SHP77 (cell line): Measurements from ENCODE around the gene QRFP.

Experiments used
- DNase-seq, 2 experiments: peaks; one replicate each; lab custom pipeline; 2025; lab: John Stamatoyannopoulos, UW

QRFP gene

GRCh38 chr9:130896233-130897014 lies at the start of gene QRFP:
TSS of gene QRFP (minus strand) at chr9:130896812. CDS start at chr9:130893838, 2,974 bp downstream.
- DNase-seq, result peak in 1 of 2 experiments; percentile 46

DNA sequence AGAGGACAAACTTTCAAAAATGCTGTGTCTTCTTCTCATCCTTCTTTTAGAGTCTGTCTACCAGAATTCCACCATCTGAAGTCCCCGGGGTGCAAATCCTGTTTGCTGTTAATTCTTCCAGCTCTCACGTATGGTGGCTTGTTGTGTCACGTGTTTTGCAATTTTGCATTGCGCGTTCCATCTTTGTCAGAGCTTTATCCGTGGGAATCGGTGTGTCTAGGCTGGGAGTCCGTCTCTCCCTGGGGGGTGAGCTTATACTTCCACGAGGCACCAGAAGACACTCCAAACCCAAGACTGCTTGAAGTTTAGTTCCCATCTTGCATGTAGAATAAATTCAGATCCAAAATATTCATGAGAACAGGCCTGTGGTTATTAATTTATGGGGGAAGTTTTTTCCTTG lies 48.6 kb upstream of the QRFP start:
- no peak for DNase-seq

GRCh38 chr9:130944510-130945058 lies 48.0 kb upstream of the QRFP start:
- no peak for DNase-seq

- DNase-seq, result no peak
These were observed 47.2 kb upstream of the QRFP start for GRCh38 chr9:130943777-130944176.

DNA sequence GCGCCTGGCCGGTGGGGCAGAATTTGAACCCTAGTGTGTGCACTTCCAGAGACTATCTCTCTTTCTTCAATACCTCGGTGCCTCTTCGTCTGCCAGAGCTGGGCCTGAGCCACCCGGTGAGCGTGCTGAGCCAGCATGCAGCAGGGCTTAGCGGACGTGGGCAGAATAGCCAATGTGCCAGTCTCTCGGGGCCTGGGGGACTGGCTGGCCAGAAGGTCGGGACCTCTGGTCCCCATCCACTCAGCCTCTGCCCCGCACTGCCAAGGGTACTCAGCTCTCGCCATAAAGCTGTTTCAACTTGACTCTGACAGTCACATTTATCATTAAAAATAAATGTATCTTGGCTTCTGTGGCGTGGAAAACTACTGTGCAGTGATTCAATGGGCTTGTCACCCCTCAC lies 46.6 kb upstream of the QRFP start:
- DNase-seq, result no peak

- no peak for DNase-seq
These were observed 46.1 kb upstream of the QRFP start for GRCh38 chr9:130942679-130943078.

GRCh38 chr9:130942084-130942483 lies 45.5 kb upstream of the QRFP start:
- no peak for DNase-seq

- peak; percentile 45 to 67 for DNase-seq
These were observed 44.3 kb upstream of the QRFP start for GRCh38 chr9:130940693-130941576.

GRCh38 chr9:130940027-130940549 lies 43.5 kb upstream of the QRFP start:
- DNase-seq, result no peak

GRCh38 chr9:130939405-130940026 lies 42.9 kb upstream of the QRFP start:
- no peak for DNase-seq

GRCh38 chr9:130938652-130939404 lies 42.2 kb upstream of the QRFP start, which contains the start of gene FIBCD1:
TSS of gene FIBCD1 (minus strand) at chr9:130939247. CDS start at chr9:130938607, 640 bp downstream.
- no peak for DNase-seq

DNA sequence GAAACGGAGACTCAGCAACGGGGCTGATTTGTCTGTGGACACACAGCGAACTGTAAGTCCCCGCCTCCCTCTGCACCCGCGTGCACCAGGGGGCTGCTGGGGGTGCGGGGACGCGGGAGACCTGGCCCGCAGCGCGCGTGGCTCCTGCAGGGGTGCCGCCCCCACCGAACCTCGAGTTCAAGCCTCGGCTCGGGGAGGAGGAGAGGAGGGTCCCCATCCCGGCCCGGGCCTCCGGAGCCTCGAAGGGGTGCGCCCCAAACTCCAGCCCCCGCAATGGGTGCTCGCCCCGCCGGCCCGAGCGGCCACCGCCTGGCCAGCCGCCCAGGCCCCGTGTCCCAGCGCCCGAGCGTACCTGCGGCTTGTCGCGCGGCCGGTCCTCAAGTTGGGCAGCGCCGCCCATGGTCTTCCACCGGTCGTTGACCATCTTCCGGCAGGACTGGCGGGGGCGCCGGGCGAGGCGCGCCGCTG lies 41.6 kb upstream of the QRFP start:
- DNase-seq, result no peak

DNA sequence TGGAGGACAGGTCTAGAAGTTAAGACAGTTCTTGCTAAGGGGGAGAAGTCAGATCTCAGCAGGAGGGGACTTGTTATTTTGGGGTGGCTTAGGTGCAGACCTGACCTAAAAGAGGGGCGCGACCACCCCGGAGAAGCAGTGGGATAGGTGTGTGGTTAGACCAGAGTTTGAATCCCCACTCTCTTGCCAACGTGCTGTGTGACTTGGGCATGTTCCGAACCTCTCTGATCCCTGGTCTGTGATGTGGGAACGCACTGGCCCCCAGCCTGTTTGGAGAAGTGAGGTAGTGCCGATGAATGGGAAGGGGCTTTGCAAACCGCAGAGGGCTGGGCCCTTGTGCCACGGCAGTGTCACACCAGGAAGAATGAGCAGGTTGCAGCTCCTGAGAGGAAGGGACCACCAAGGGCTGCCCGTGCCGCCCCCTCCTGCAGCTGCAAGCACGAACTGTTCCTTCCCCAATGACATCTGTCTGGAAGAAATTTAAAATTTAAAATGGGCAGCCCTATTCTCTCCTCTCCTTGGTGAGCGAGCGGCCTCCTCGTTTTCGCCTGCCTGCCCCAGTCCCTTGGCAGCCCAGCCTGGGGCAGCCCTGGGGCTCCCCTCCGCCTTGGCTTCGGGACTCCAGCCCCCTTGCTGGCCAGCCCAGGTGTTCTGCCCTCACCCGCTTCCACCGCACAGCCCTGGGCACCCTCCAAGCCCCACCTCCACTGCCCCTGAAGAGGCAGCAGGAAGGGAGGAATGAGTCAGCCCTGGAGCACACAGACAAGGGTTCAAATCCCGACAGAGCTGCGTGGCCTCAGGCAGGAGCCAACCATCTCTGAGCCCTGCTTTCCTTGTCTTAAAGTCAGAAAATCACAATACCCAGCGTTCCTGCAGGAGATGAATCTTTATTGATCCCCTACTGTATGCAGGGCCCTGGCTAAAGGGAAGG lies 40.8 kb upstream of the QRFP start:
- DNase-seq, result no peak

DNA sequence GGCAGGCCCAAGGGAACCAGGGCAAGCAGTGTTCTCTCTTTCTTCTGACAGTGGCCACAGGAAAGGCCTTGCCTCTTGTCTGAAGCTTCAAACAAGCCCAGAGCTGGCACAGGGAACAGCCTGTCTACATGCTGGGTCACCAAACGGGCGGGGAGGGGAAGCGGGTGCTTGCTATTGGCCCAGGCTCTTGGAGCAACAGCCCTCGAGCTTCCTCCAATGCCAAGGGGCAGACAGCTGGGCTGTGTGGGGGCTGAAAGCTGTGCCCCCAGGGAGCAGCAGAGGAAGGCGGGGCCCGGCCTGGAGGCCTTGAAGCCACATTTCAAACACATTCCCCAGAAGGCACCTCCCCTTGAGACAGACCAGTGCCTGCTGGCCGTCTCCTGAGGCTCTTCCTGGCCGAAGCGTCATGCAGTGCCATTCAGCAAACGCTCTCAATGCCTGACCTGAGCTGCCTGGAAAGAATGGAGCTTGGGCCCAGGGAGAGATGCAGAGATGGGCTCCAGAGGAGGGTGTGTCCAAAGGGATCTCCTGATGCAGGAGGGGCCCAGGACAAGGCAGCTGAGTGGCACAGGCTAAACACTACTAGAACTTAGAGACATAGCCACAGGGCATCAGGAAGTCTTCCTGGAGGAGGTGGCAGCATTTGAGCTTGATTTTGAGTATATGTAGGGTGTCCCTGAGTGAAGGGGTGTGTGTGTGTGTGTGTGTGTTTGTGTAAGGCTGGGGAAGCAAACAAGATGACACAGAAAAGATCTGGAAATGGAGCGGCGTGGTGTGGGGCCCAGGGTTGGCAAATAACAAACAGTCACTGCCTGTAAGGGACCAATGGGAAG lies 39.9 kb upstream of the QRFP start:
- no peak for DNase-seq

- no peak for DNase-seq
These were observed 39.1 kb upstream of the QRFP start for GRCh38 chr9:130935648-130936271.

- no peak for DNase-seq
These were observed 38.4 kb upstream of the QRFP start for GRCh38 chr9:130934702-130935647.

- DNase-seq, result no peak
These were observed 37.6 kb upstream of the QRFP start for GRCh38 chr9:130934246-130934645.
